ENCODE results near the gene SLC25A39.
"Not testable (repeated sequence)": the region's sequence is repeated elsewhere in the genome, so short reads cannot be mapped to it uniquely, and the experiment has no call there.

SLC25A39 gene

GRCh38 chr17:44333371-44333770, 8.7 kb upstream of the SLC25A39 start:
- no peak for DNase-seq

GRCh38 chr17:44331249-44331760, 6.7 kb upstream of the SLC25A39 start:
- DNase-seq: peak; percentile 50

GRCh38 chr17:44330263-44330662, 5.6 kb upstream of the SLC25A39 start:
- DNase-seq: not testable (repeated sequence)

- DNase-seq: not testable (repeated sequence)
These were observed 4.9 kb upstream of the SLC25A39 start for GRCh38 chr17:44329516-44329915.

- no peak for DNase-seq
These were observed 3.3 kb upstream of the SLC25A39 start for GRCh38 chr17:44327715-44328449.

- peak; percentile 88 for DNase-seq
These were observed 2.3 kb upstream of the SLC25A39 start for GRCh38 chr17:44326861-44327444.

GRCh38 chr17:44324092-44324570, 492 bp downstream of the SLC25A39 start:
- no peak for DNase-seq

GRCh38 chr17:44323359-44324091, 1.1 kb downstream of the SLC25A39 start:
- no peak for DNase-seq

GRCh38 chr17:44322236-44322895, 2.3 kb downstream of the SLC25A39 start:
- DNase-seq: no peak

GRCh38 chr17:44321246-44322120, 3.1 kb downstream of the SLC25A39 start:
- no peak for DNase-seq

GRCh38 chr17:44320066-44320465, 4.6 kb downstream of the SLC25A39 start:
- no peak for DNase-seq

- DNase-seq: no peak
These were observed 6.3 kb downstream of the SLC25A39 start for GRCh38 chr17:44318077-44318892.

- DNase-seq: no peak
These were observed 7.1 kb downstream of the SLC25A39 start for GRCh38 chr17:44317545-44317944.

GRCh38 chr17:44315760-44316731, 8.6 kb downstream of the SLC25A39 start:
- DNase-seq: no peak

- DNase-seq: no peak
These were observed 9.6 kb downstream of the SLC25A39 start for GRCh38 chr17:44314869-44315661.

GRCh38 chr17:44314524-44314868, 10.1 kb downstream of the SLC25A39 start:
- DNase-seq: no peak

GRCh38 chr17:44314031-44314430, 10.6 kb downstream of the SLC25A39 start:
- no peak for DNase-seq

- DNase-seq: no peak
These were observed 12.1 kb downstream of the SLC25A39 start for GRCh38 chr17:44312396-44313104.

Measured in DMS 273 treated with DMSO at 0.1 percent for 48 hours (cell line).